HepG2 (cell line): ENCODE measurements around the gene KMT2B. TPM values are rescaled to one million over a fixed set of nuclear protein-coding genes. Genes with fewer than 3 reads are reported as not detected.

ENCODE experiments used
- AGO2 ChIP-seq: fragments of 200-400 bp; formaldehyde crosslinking; optimal IDR thresholded peaks from 2 replicates; pipeline ENCODE3; 2017; ENCODE audit warnings: mild to moderate bottlenecking, low read depth, low read length, moderate library complexity
- GATAD1 ChIP-seq: IDR thresholded peaks from 2 replicates; pipeline ENCODE4 v1.6.1; 2016; ENCODE audit warnings: missing genetic modification reagents, missing compliant biosample characterization
- GLI4 ChIP-seq: sonication (generic); formaldehyde crosslinking; IDR thresholded peaks from 2 replicates; pipeline ENCODE4 v1.5.1; 2020; ENCODE audit warnings: missing genetic modification reagents, mild to moderate bottlenecking, moderate library complexity, borderline replicate concordance
- GTF2F1 ChIP-seq: fragments of 150-350 bp; IDR thresholded peaks from 2 replicates; pipeline ENCODE4 v1.6.1; 2014; ENCODE audit warnings: low read length
- ISX ChIP-seq: sonication (generic); formaldehyde crosslinking; conservative IDR thresholded peaks from 2 replicates; pipeline ENCODE4 v1.5.0; 2020; ENCODE audit warnings: missing genetic modification reagents
- SP1 ChIP-seq, 2 experiments: fragments of 450-650 bp in 1 of 2; sonication (generic) in 1 of 2; formaldehyde crosslinking in 1 of 2; IDR thresholded peaks; 2 replicates each; pipeline versions ENCODE4 v1.4.0 to v1.6.1; 2016 to 2020; ENCODE audit warnings: missing genetic modification reagents in 1 of 2
- TBX3 ChIP-seq: fragments of 450-650 bp; IDR thresholded peaks from 2 replicates; pipeline ENCODE4 v1.6.1; 2017; ENCODE audit warnings: antibody characterized with exemption, mild to moderate bottlenecking, inconsistent platforms, borderline replicate concordance
- TGIF2 ChIP-seq: IDR thresholded peaks from 2 replicates; pipeline ENCODE4 v1.6.1; 2016; ENCODE audit warnings: control low read depth, missing compliant biosample characterization
- ZFP36L1 ChIP-seq: sonication (generic); formaldehyde crosslinking; IDR thresholded peaks from 2 replicates; pipeline ENCODE4 v1.8.0; 2022; ENCODE audit warnings: mild to moderate bottlenecking, missing genetic modification reagents, moderate library complexity
- ZNF326 ChIP-seq: sonication (generic); formaldehyde crosslinking; IDR thresholded peaks from 2 replicates; pipeline ENCODE4 v1.4.0; 2020; ENCODE audit warnings: missing genetic modification reagents, borderline replicate concordance
- ZNF451 ChIP-seq: sonication (generic); formaldehyde crosslinking; IDR thresholded peaks from 2 replicates; pipeline ENCODE4 v1.5.0; 2020; ENCODE audit warnings: mild to moderate bottlenecking, missing genetic modification reagents
- ZNF614 ChIP-seq: IDR thresholded peaks from 2 replicates; pipeline ENCODE4 v1.6.1; 2018; ENCODE audit warnings: missing biosample characterization, missing genetic modification reagents, inconsistent platforms, borderline replicate concordance
- polyA plus RNA-seq, 8 experiments: library from polyadenylated mRNA; depleted of rRNA in 3 of 8; stranded (reverse) in 7 of 8; unstranded in 1 of 8; fragments of >200 nt; fragmentation: Illumina TruSeq in 4 of 8; extraction: Trizol in 4 of 8; gene quantifications; 2 replicates each; pipeline versions ENCODE4 v1.2.1 to v1.2.3, GENCODE V29; 2011 to 2016; ENCODE audit warnings: low read depth in 4 of 8, missing spikeins in 1 of 8, mixed read lengths in 1 of 8; ENCODE audit not compliant: insufficient read depth in 1 of 8
- total RNA-seq, 5 experiments: library from RNA; depleted of rRNA; stranded (reverse); fragments of >200 nt; fragmentation: Illumina TruSeq; extraction: Trizol; gene quantifications; 2 replicates each; pipeline ENCODE4 v1.2.3, GENCODE V29; 2016; ENCODE audit warnings: low read depth in 1 of 5
- TF ChIP-seq, protein P1 (sequence below), 2 experiments: sonication (generic) in 1 of 2; formaldehyde crosslinking in 1 of 2; IDR thresholded peaks; 2 replicates each; pipeline versions ENCODE4 v1.4.0 to v1.6.1; 2018 to 2020; ENCODE audit warnings: missing genetic modification reagents in 2 of 2, borderline replicate concordance in 1 of 2, low read depth in 1 of 2, mild to moderate bottlenecking in 1 of 2, missing biosample characterization in 1 of 2
- TF ChIP-seq, protein P2 (sequence below): sonication (generic); formaldehyde crosslinking; IDR thresholded peaks from 2 replicates; pipeline ENCODE4 v1.5.0; 2020; ENCODE audit warnings: mild to moderate bottlenecking, missing genetic modification reagents
- TF ChIP-seq, protein P3 (sequence below): sonication (generic); formaldehyde crosslinking; IDR thresholded peaks from 2 replicates; pipeline ENCODE4 v1.5.1; 2020; ENCODE audit warnings: missing genetic modification reagents, mild to moderate bottlenecking, borderline replicate concordance
- TF ChIP-seq, protein P4 (sequence below): sonication (generic); formaldehyde crosslinking; IDR thresholded peaks from 2 replicates; pipeline ENCODE4 v1.9.0; 2021; ENCODE audit warnings: missing genetic modification reagents, mild to moderate bottlenecking, borderline replicate concordance
- TF ChIP-seq, protein P5 (sequence below): sonication (generic); formaldehyde crosslinking; IDR thresholded peaks from 2 replicates; pipeline ENCODE4 v1.5.0; 2020; ENCODE audit warnings: missing genetic modification reagents, mild to moderate bottlenecking, borderline replicate concordance
- TF ChIP-seq, protein P6 (sequence below): sonication (generic); formaldehyde crosslinking; IDR thresholded peaks from 2 replicates; pipeline ENCODE4 v1.4.0; 2020; ENCODE audit warnings: mild to moderate bottlenecking, missing genetic modification reagents

KMT2B gene
- total and polyA plus RNA-seq, 2 of the 13 experiments (the other 11 are each of a cell fraction or from before 2014, with no cell fraction given): 6.2 to 16.9 TPM

DNA sequence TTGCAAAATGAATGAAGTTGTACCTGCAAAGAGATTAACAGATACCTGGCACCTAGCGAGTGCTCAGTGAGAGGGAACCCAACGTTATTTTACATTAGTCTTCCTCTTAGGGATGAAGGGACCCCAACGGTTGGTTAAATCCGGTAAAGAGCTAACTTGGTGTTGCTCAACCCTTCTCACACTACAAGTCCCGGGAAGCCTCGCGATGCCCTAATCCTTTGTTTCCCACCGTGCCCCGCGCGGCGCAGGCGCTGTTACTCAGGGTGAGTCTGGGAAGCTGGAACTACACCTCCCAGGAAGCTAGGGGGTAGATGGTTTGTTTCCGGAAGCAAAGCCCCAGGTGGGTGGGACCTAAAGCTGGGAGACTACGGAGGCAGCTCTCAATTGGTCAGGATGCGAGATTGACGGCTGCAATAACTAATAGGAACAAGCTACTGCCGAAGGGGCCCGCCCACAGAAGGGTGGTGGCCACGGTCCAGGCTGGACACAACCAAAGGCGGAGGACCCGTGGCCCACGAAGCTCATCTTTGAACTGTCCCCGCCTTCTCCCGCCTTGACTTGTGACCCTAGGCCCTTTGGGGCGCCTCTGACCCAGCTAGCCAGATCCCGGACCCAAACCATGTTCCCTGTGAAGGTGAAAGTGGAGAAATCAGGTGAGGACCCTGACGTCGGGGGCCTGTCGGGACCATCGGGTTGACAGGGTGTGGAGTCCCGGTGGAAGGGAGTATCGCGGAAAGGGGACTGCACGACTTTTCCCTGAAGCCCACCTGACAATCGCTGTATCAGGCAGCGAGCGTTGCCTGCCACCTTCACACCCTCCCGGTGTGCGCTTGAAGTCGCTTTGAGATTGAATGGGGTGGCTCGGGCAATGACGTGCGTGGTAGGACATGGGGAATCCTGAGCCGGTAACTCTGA, 30.6 kb downstream of the KMT2B start, which contains the start of gene LIN37 (continued):
- TF ChIP-seq ZNF451 (CRISPR knock-in tag): 0 out of 2 replicates have a peak, but pooled peaks have one; percentile 49
- TF ChIP-seq SP1 (IDR thresholded peaks at IDR 0.05): no peak
- peak; percentile 86 for TF ChIP-seq SP1 (CRISPR knock-in tag; IDR thresholded peaks at IDR 0.05)
- TF ChIP-seq, protein P1, sequence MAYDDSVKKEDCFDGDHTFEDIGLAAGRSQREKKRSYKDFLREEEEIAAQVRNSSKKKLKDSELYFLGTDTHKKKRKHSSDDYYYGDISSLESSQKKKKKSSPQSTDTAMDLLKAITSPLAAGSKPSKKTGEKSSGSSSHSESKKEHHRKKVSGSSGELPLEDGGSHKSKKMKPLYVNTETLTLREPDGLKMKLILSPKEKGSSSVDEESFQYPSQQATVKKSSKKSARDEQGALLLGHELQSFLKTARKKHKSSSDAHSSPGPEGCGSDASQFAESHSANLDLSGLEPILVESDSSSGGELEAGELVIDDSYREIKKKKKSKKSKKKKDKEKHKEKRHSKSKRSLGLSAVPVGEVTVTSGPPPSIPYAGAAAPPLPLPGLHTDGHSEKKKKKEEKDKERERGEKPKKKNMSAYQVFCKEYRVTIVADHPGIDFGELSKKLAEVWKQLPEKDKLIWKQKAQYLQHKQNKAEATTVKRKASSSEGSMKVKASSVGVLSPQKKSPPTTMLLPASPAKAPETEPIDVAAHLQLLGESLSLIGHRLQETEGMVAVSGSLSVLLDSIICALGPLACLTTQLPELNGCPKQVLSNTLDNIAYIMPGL (CRISPR knock-in tag; IDR thresholded peaks at IDR 0.05; ENCODE audit: borderline replicate concordance in 1 of 2, low read depth in 1 of 2): peak; percentile 40 to 52; a peak in 2 of 4 replicates
- no peak for TF ChIP-seq TBX3
- no peak for TF ChIP-seq ISX (CRISPR knock-in tag)
- peak; percentile 46 for TF ChIP-seq AGO2
- no peak for TF ChIP-seq ZFP36L1 (CRISPR knock-in tag)
- TF ChIP-seq, protein P2, sequence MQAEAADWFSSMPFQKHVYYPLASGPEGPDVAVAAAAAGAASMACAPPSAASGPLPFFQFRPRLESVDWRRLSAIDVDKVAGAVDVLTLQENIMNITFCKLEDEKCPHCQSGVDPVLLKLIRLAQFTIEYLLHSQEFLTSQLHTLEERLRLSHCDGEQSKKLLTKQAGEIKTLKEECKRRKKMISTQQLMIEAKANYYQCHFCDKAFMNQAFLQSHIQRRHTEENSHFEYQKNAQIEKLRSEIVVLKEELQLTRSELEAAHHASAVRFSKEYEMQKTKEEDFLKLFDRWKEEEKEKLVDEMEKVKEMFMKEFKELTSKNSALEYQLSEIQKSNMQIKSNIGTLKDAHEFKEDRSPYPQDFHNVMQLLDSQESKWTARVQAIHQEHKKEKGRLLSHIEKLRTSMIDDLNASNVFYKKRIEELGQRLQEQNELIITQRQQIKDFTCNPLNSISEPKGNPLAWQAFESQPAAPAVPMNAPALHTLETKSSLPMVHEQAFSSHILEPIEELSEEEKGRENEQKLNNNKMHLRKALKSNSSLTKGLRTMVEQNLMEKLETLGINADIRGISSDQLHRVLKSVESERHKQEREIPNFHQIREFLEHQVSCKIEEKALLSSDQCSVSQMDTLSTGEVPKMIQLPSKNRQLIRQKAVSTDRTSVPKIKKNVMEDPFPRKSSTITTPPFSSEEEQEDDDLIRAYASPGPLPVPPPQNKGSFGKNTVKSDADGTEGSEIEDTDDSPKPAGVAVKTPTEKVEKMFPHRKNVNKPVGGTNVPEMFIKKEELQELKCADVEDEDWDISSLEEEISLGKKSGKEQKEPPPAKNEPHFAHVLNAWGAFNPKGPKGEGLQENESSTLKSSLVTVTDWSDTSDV (CRISPR knock-in tag): no peak
- TF ChIP-seq ZNF614 (CRISPR knock-in tag): peak; percentile 74; the same call in 1 of the 2 replicates
- TF ChIP-seq TGIF2: no peak
- no peak for TF ChIP-seq GTF2F1
- TF ChIP-seq ZNF326 (CRISPR knock-in tag): no peak
- TF ChIP-seq, protein P3, sequence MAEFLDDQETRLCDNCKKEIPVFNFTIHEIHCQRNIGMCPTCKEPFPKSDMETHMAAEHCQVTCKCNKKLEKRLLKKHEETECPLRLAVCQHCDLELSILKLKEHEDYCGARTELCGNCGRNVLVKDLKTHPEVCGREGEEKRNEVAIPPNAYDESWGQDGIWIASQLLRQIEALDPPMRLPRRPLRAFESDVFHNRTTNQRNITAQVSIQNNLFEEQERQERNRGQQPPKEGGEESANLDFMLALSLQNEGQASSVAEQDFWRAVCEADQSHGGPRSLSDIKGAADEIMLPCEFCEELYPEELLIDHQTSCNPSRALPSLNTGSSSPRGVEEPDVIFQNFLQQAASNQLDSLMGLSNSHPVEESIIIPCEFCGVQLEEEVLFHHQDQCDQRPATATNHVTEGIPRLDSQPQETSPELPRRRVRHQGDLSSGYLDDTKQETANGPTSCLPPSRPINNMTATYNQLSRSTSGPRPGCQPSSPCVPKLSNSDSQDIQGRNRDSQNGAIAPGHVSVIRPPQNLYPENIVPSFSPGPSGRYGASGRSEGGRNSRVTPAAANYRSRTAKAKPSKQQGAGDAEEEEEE (CRISPR knock-in tag): no peak
- TF ChIP-seq, protein P4, sequence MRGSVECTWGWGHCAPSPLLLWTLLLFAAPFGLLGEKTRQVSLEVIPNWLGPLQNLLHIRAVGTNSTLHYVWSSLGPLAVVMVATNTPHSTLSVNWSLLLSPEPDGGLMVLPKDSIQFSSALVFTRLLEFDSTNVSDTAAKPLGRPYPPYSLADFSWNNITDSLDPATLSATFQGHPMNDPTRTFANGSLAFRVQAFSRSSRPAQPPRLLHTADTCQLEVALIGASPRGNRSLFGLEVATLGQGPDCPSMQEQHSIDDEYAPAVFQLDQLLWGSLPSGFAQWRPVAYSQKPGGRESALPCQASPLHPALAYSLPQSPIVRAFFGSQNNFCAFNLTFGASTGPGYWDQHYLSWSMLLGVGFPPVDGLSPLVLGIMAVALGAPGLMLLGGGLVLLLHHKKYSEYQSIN (CRISPR knock-in tag): no peak
- no peak for TF ChIP-seq GLI4 (CRISPR knock-in tag)
- TF ChIP-seq GATAD1 (CRISPR knock-in tag): peak; percentile 93
- TF ChIP-seq, protein P5, sequence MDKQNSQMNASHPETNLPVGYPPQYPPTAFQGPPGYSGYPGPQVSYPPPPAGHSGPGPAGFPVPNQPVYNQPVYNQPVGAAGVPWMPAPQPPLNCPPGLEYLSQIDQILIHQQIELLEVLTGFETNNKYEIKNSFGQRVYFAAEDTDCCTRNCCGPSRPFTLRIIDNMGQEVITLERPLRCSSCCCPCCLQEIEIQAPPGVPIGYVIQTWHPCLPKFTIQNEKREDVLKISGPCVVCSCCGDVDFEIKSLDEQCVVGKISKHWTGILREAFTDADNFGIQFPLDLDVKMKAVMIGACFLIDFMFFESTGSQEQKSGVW (CRISPR knock-in tag): no peak
- TF ChIP-seq, protein P6, sequence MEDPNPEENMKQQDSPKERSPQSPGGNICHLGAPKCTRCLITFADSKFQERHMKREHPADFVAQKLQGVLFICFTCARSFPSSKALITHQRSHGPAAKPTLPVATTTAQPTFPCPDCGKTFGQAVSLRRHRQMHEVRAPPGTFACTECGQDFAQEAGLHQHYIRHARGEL: no peak
